AG04449 (cell line): ENCODE data around the gene UBTF.

Source experiments
- CTCF ChIA-PET: fragments of 350-600 bp; formaldehyde crosslinking; extraction: SDS; loops from one replicate; lab custom pipeline; 2021; ENCODE audit warnings: antibody characterized with exemption; lab: Yijun Ruan, JAX
- POLR2A ChIA-PET: fragments of 400-600, 350-600 bp; formaldehyde crosslinking; extraction: SDS; loops from one replicate; lab custom pipeline; 2020; ENCODE audit warnings: antibody characterized with exemption, inconsistent platforms; lab: Yijun Ruan, JAX
- DNase-seq: peaks from one replicate; pipeline ENCODE4 v3.0.0-alpha.2; 2010; ENCODE audit warnings: low read depth, low spot score
- H3K4me3 ChIP-seq: 2 replicates; pipeline ENCODE4 v1.5.1; 2011; ENCODE audit warnings: low read depth, mild to moderate bottlenecking, control low read depth, low read length
- CTCF ChIP-seq: IDR thresholded peaks from one replicate; pipeline ENCODE4 v1.5.1; 2011; ENCODE audit warnings: mild to moderate bottlenecking, moderate library complexity, low read length, control low read depth, inconsistent platforms; ENCODE audit not compliant: insufficient read depth; ENCODE audit errors: missing control alignments

UBTF gene

GRCh38 chr17:44209786-44210341 lies 9.6 kb downstream of the UBTF start:
- H3K4me3 ChIP-seq, result no peak overlapping the region
- DNase-seq, result no peak
- TF ChIP-seq CTCF, result no peak
- POLR2A ChIA-PET, result interaction anchor here (0.6 to 1.9 kb wide), 4 partner anchors 10 to 135 kb away, joined by 3 to 7 read pairs (median 6); partner anchors contain the start of genes GRN and UBTF
- CTCF ChIA-PET, result interaction anchor here (0.6 to 7.2 kb wide), 38 partner anchors 7 to 323 kb away, joined by 3 to 130 read pairs (median 6); partner anchors contain the start of genes GRN, ITGA2B, SLC25A39 and TMUB2

GRCh38 chr17:44207743-44208142 lies 11.7 kb downstream of the UBTF start:
- ChIA-PET POLR2A (interaction anchor here (0.6 to 0.8 kb wide), 2 partner anchors 12 to 13 kb away, joined by 3 read pairs; partner anchors contain the start of gene UBTF), CTCF (interaction anchor here (0.6 to 7.0 kb wide), 9 partner anchors 9 to 325 kb away, joined by 3 to 130 read pairs (median 24); partner anchors contain the start of genes GRN and UBTF)
- TF ChIP-seq CTCF, result no peak
- H3K4me3 ChIP-seq, result no peak overlapping the region
- DNase-seq, result no peak

- TF ChIP-seq CTCF, result no peak
- DNase-seq, result no peak
- ChIA-PET CTCF (interaction anchor here (1.9 to 7.0 kb wide), 4 partner anchors 9 to 315 kb away, joined by 9 to 130 read pairs (median 42); partner anchors contain the start of gene UBTF), POLR2A (interaction anchor here (0.6 kb wide), 1 partner anchor 14 kb away, joined by 3 read pairs; no protein-coding TSS in a partner anchor)
- no peak overlapping the region for H3K4me3 ChIP-seq
These were observed 12.2 kb downstream of the UBTF start for GRCh38 chr17:44207319-44207718.

GRCh38 chr17:44206825-44207155 lies 12.7 kb downstream of the UBTF start:
- CTCF ChIA-PET, result interaction anchor here (0.9 to 7.0 kb wide), 5 partner anchors 10 to 316 kb away, joined by 3 to 130 read pairs (median 14); no protein-coding TSS in a partner anchor
- no peak for TF ChIP-seq CTCF
- POLR2A ChIA-PET, result interaction anchor here (1.5 kb wide), 1 partner anchor 12 kb away, joined by 3 read pairs; the partner anchor contains the start of gene UBTF
- DNase-seq, result no peak
- no peak overlapping the region for H3K4me3 ChIP-seq

GRCh38 chr17:44205962-44206824 lies 13.3 kb downstream of the UBTF start:
- TF ChIP-seq CTCF, result peak; percentile 27
- ChIA-PET CTCF (interaction anchor here (0.9 to 7.0 kb wide), 8 partner anchors 11 to 317 kb away, joined by 3 to 130 read pairs (median 4); partner anchors contain the start of gene GRN), POLR2A (interaction anchor here (1.5 kb wide), 1 partner anchor 13 kb away, joined by 3 read pairs; the partner anchor contains the start of gene UBTF)
- no peak for DNase-seq
- H3K4me3 ChIP-seq, result no peak overlapping the region
